ENCODE data around the gene TFAP2A. TPM values are rescaled to one million over a fixed set of nuclear protein-coding genes. Genes with fewer than 3 reads are reported as not detected.
A peak's percentile ranks its signal among the peaks of the same experiment; 100 is the strongest.

The TFAP2A gene
- total RNA-seq, 4 donors from 2014 or later: 0.31 to 4.6 (median 0.42) TPM; not detected in 1

DNA sequence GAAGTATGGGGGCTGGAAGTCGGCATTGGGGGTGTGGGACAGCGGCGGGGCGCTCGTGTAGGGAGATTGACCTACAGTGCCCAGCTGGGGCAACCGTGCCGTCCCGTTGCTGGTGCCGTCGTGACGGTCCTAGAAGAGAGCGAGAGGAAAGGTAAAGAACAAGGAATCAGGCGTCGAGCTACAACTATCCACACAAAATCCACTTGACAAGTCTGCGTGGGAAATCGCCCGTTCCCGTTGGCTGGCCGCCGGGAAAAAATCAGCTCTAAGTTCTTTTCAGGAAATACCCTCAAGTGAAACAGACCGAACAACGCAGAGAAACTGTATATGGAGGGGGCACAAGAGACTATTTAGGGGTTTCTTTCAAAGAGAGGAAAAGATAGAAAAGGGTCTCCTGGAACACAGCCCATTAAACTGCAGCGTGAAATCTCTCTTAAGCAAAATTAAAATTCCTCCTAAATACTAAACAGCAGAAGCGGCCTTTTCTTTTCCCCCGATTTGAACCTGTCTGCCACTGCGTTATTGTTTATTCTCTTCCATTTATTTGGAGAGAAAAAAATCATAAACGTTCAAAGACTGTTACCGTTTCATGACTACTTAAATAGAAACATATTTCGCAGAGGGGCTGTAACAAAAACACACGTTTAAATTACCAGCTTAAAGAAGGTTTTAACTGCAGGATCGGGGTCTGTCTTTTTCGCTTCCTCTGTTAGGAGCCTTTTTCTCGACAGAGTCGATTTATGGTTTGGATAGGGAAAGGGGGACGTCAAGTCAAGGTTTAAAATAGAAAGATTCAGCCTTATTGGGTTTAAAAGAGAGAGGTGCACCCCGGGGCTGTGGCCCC, 4.4 kb downstream of the TFAP2A start:
- Histone ChIP-seq H3K36me3 (no peaks in the 10 kb centered on the region), H3K4me1 (peaks cover 0 to 51% (median 24%) of the 10 kb centered on the region in 3 donors), H3K27me3 (peaks cover 89% of the 10 kb centered on the region), H3K27ac (peak overlapping the region in 1 of 4 donors; percentile 78), H3K9me3 (peaks cover 0 to 6% (median 0%) of the 10 kb centered on the region in 3 donors), H3K4me3 (peak overlapping the region in 1 of 2 donors; percentile 70)
- 15 to 20% methylated on average over 21 to 36 of the region's 36 CpGs for WGBS, 2 donors (ENCODE audit: low coverage in 1 of 2)
- no peak for ATAC-seq
- TF ChIP-seq POLR2AphosphoS5 (IDR thresholded peaks at IDR 0.05) (no peak), CTCF (IDR thresholded peaks at IDR 0.05) (no peak), POLR2A (IDR thresholded peaks at IDR 0.05) (no peak), EP300 (IDR thresholded peaks at IDR 0.05) (no peak)

GRCh38 chr6:10409731-10410206, 5.1 kb downstream of the TFAP2A start:
- no peak for ATAC-seq
- Histone ChIP-seq H3K36me3 (no peaks in the 10 kb centered on the region), H3K9me3 (peaks cover 0 to 8% (median 0%) of the 10 kb centered on the region in 3 donors), H3K4me1 (peaks cover 0 to 46% (median 20%) of the 10 kb centered on the region in 3 donors), H3K4me3 (peak overlapping the region in 1 of 2 donors; percentile 70), H3K27me3 (peaks cover 83% of the 10 kb centered on the region), H3K27ac (peak overlapping the region in 1 of 4 donors; percentile 42)
- WGBS, 2 donors (ENCODE audit: low coverage in 1 of 2): 12% methylated on average over 4 of the region's 30 CpGs; no CpG with 5 or more reads in 1 of the 2 donors
- TF ChIP-seq POLR2AphosphoS5 (IDR thresholded peaks at IDR 0.05) (no peak), CTCF (IDR thresholded peaks at IDR 0.05) (no peak), EP300 (IDR thresholded peaks at IDR 0.05) (no peak), POLR2A (IDR thresholded peaks at IDR 0.05) (no peak)

DNA sequence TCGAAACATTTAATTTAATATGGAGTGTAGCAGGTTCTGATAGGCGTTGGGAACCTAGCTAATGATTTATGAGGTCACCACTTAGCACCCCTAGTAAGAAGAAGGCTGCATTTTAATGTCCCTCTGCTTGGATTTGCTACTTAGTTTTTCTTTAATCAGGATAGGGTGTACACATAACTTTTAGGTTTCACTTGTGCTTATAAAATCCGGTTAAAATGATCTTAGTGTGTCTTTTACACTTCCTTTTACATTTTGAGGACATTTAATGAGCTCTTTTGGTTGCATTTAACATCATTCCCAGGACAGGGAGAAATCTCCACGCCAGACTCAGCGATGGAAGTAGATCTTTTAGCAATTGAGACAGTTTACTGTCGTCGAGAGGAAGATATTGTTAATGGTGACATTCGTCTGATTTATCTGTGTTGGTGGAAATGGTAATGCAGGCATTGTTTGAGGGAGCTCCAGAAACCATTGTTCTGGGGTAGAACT, 5.6 kb downstream of the TFAP2A start:
- no peak for TF ChIP-seq CTCF (IDR thresholded peaks at IDR 0.05)
- TF ChIP-seq EP300 (IDR thresholded peaks at IDR 0.05): no peak
- no peak for TF ChIP-seq POLR2AphosphoS5 (IDR thresholded peaks at IDR 0.05)
- no peak for TF ChIP-seq POLR2A (IDR thresholded peaks at IDR 0.05)
- peaks cover 0 to 46% (median 20%) of the 10 kb centered on the region in 3 donors for H3K4me1 ChIP-seq
- H3K4me3 ChIP-seq: peak overlapping the region in 1 of 2 donors; percentile 70
- H3K27me3 ChIP-seq: peaks cover 78% of the 10 kb centered on the region
- H3K27ac ChIP-seq: no peak overlapping the region
- WGBS, 2 donors (ENCODE audit: low coverage in 1 of 2): 13 to 17% methylated on average over 7 to 8 of the region's 8 CpGs
- H3K36me3 ChIP-seq: no peaks in the 10 kb centered on the region
- H3K9me3 ChIP-seq: peaks cover 0 to 12% (median 0%) of the 10 kb centered on the region in 3 donors
- no peak for ATAC-seq

- peaks cover 0 to 12% (median 0%) of the 10 kb centered on the region in 3 donors for H3K9me3 ChIP-seq
- ATAC-seq: no peak
Observed at GRCh38 chr6:10408457-10408856, 6.4 kb downstream of the TFAP2A start.

More at GRCh38 chr6:10408457-10408856, 6.4 kb downstream of the TFAP2A start:
- H3K36me3 ChIP-seq: no peaks in the 10 kb centered on the region
- 14 to 24% methylated on average over 1 of the region's 1 CpG for WGBS, 2 donors (ENCODE audit: low coverage in 1 of 2)
- peaks cover 70% of the 10 kb centered on the region for H3K27me3 ChIP-seq
- TF ChIP-seq EP300 (IDR thresholded peaks at IDR 0.05) (no peak), CTCF (IDR thresholded peaks at IDR 0.05) (no peak), POLR2AphosphoS5 (IDR thresholded peaks at IDR 0.05) (no peak), POLR2A (IDR thresholded peaks at IDR 0.05) (no peak)
- no peak overlapping the region for H3K27ac ChIP-seq
- peaks cover 1 to 44% (median 15%) of the 10 kb centered on the region in 3 donors for H3K4me1 ChIP-seq
- H3K4me3 ChIP-seq: no peak overlapping the region
